Adipocyte (in vitro differentiated cells): Measurements from ENCODE around the gene BCORL1.
A peak's percentile ranks its signal among the peaks of the same experiment; 100 is the strongest.

Source experiments
- DNase-seq: peaks from one replicate; pipeline ENCODE4 v3.0.0-alpha.2; 2015; ENCODE audit warnings: low read depth
- H3K27me3 ChIP-seq: replicated peaks from 2 replicates; pipeline ENCODE4 v1.7.0; 2013; ENCODE audit warnings: mild to moderate bottlenecking, low read length, moderate library complexity; ENCODE audit not compliant: control insufficient read depth, insufficient read depth
- H3K36me3 ChIP-seq: 2 replicates; pipeline ENCODE4 v1.7.0; 2013; ENCODE audit warnings: low read length, mild to moderate bottlenecking, moderate library complexity; ENCODE audit not compliant: control insufficient read depth, insufficient read depth, severe bottlenecking
- H3K4me1 ChIP-seq: 2 replicates; pipeline ENCODE4 v1.7.0; 2013; ENCODE audit warnings: mild to moderate bottlenecking, low read length, moderate library complexity; ENCODE audit not compliant: control insufficient read depth, insufficient read depth
- H3K4me3 ChIP-seq: 2 replicates; pipeline ENCODE4 v1.7.0; 2013; ENCODE audit warnings: mild to moderate bottlenecking, low read length, moderate library complexity
- H3K9ac ChIP-seq: 2 replicates; pipeline ENCODE4 v1.7.0; 2013; ENCODE audit warnings: mild to moderate bottlenecking, low read length, moderate library complexity
- H3K9me3 ChIP-seq: 2 replicates; pipeline ENCODE4 v1.7.0; 2013; ENCODE audit warnings: mild to moderate bottlenecking, low read length, moderate library complexity; ENCODE audit not compliant: control insufficient read depth

The BCORL1 gene

GRCh38 chrX:129965166-129965565, 17.3 kb upstream of the BCORL1 start:
- H3K36me3 ChIP-seq, result no peaks in the 10 kb centered on the region
- no peak overlapping the region for H3K9ac ChIP-seq
- peaks cover 23% of the 10 kb centered on the region for H3K27me3 ChIP-seq
- H3K9me3 ChIP-seq, result no peaks in the 10 kb centered on the region
- no peak for DNase-seq
- no peaks in the 10 kb centered on the region for H3K4me1 ChIP-seq
- no peak overlapping the region for H3K4me3 ChIP-seq

GRCh38 chrX:129968968-129969367, 13.5 kb upstream of the BCORL1 start:
- Histone ChIP-seq H3K4me1 (no peaks in the 10 kb centered on the region), H3K9me3 (no peaks in the 10 kb centered on the region), H3K27me3 (peaks cover 24% of the 10 kb centered on the region), H3K4me3 (no peak overlapping the region), H3K36me3 (no peaks in the 10 kb centered on the region), H3K9ac (no peak overlapping the region)
- DNase-seq, result no peak

- Histone ChIP-seq H3K36me3 (no peaks in the 10 kb centered on the region), H3K4me1 (no peaks in the 10 kb centered on the region), H3K9me3 (no peaks in the 10 kb centered on the region), H3K4me3 (no peak overlapping the region), H3K27me3 (peaks cover 16% of the 10 kb centered on the region), H3K9ac (no peak overlapping the region)
- no peak for DNase-seq
Measured at GRCh38 chrX:129976441-129976840, 6.0 kb upstream of the BCORL1 start.

- no peak for DNase-seq
- H3K36me3 ChIP-seq, result no peaks in the 10 kb centered on the region
- no peaks in the 10 kb centered on the region for H3K27me3 ChIP-seq
- no peak overlapping the region for H3K9ac ChIP-seq
- no peaks in the 10 kb centered on the region for H3K4me1 ChIP-seq
- H3K9me3 ChIP-seq, result no peaks in the 10 kb centered on the region
- no peak overlapping the region for H3K4me3 ChIP-seq
Measured at GRCh38 chrX:129979207-129979920, 3.1 kb upstream of the BCORL1 start.

GRCh38 chrX:129980001-129980401, 2.4 kb upstream of the BCORL1 start:
- Histone ChIP-seq H3K4me1 (peaks cover 3% of the 10 kb centered on the region), H3K4me3 (no peak overlapping the region), H3K9ac (no peak overlapping the region), H3K36me3 (no peaks in the 10 kb centered on the region), H3K9me3 (no peaks in the 10 kb centered on the region), H3K27me3 (no peaks in the 10 kb centered on the region)
- DNase-seq, result no peak

GRCh38 chrX:129980540-129981199, 1.8 kb upstream of the BCORL1 start:
- peak; percentile 54 for DNase-seq
- H3K9ac ChIP-seq, result peak overlapping the region; percentile 69
- H3K27me3 ChIP-seq, result no peaks in the 10 kb centered on the region
- H3K36me3 ChIP-seq, result no peaks in the 10 kb centered on the region
- no peaks in the 10 kb centered on the region for H3K9me3 ChIP-seq
- H3K4me3 ChIP-seq, result peak overlapping the region; percentile 75
- H3K4me1 ChIP-seq, result peaks cover 3% of the 10 kb centered on the region

GRCh38 chrX:129981200-129981553, 1.3 kb upstream of the BCORL1 start:
- peak overlapping the region; percentile 75 for H3K4me3 ChIP-seq

GRCh38 chrX:129981752-129982299, 609 bp upstream of the BCORL1 start:
- Histone ChIP-seq H3K9ac (peak overlapping the region; percentile 69), H3K27me3 (no peaks in the 10 kb centered on the region), H3K36me3 (no peaks in the 10 kb centered on the region), H3K4me1 (peaks cover 3% of the 10 kb centered on the region), H3K4me3 (peak overlapping the region; percentile 75), H3K9me3 (no peaks in the 10 kb centered on the region)
- DNase-seq, result no peak

More at GRCh38 chrX:129981200-129981553, 1.3 kb upstream of the BCORL1 start:
- Histone ChIP-seq H3K27me3 (no peaks in the 10 kb centered on the region), H3K9ac (peak overlapping the region; percentile 69), H3K4me1 (peaks cover 3% of the 10 kb centered on the region), H3K36me3 (no peaks in the 10 kb centered on the region), H3K9me3 (no peaks in the 10 kb centered on the region)
- DNase-seq, result no peak

GRCh38 chrX:129983575-129984110, 1.2 kb downstream of the BCORL1 start:
- peak; percentile 50 for DNase-seq
- peaks cover 6% of the 10 kb centered on the region for H3K4me1 ChIP-seq
- H3K4me3 ChIP-seq, result no peak overlapping the region
- no peaks in the 10 kb centered on the region for H3K36me3 ChIP-seq
- no peaks in the 10 kb centered on the region for H3K9me3 ChIP-seq
- H3K27me3 ChIP-seq, result no peaks in the 10 kb centered on the region
- no peak overlapping the region for H3K9ac ChIP-seq

- Histone ChIP-seq H3K36me3 (no peaks in the 10 kb centered on the region), H3K9ac (peak overlapping the region; percentile 69), H3K9me3 (no peaks in the 10 kb centered on the region), H3K4me3 (peak overlapping the region; percentile 80), H3K4me1 (peaks cover 6% of the 10 kb centered on the region), H3K27me3 (no peaks in the 10 kb centered on the region)
- DNase-seq, result peak; percentile 45
Measured at GRCh38 chrX:129984111-129984958, 1.9 kb downstream of the BCORL1 start.

GRCh38 chrX:129987871-129988270, 5.4 kb downstream of the BCORL1 start:
- Histone ChIP-seq H3K9me3 (no peaks in the 10 kb centered on the region), H3K4me3 (no peak overlapping the region), H3K27me3 (no peaks in the 10 kb centered on the region), H3K36me3 (no peaks in the 10 kb centered on the region), H3K9ac (no peak overlapping the region), H3K4me1 (peaks cover 6% of the 10 kb centered on the region)
- DNase-seq, result no peak
